Measurements from ENCODE around the gene FADS2.
"Not testable (repeated sequence)": the region's sequence is repeated elsewhere in the genome, so short reads cannot be mapped to it uniquely, and the experiment has no call there.

FADS2 gene

DNA sequence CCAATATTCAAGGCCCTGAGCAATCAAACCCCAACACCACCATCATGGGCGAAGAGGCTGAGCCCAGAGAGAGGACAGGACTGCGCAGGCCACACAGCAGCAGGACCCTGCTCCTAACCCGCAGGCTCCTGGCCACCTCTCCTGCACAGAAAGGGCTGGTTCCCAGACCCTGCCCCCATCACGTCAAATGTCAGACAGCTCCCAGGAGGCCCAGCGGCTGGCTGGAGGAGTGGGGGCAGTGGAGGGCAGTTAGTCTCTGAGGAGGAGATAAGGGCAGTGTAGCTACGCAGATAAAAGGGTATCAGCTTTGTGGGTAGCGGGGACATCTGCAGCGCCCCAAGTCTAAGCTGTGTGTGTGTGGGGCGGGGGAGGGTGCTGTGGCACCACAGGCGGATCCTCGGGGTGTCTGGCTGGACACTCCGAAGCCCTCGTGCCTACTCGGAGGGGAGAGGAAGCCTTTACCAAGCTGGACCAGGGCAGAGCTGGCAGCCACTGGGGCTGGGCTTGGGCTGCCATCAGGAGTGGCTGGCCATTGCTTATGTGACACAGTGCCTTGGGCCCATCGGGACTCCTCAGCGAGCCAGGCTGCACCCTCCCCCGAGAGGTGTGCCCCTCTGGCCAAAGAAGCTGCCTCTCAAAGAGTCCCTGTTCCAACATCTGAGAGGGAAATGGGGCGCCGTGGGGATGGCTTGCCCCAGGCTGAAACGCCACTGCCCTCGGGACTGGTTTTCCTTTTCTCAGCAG, 41.8 kb downstream of the FADS2 start:
- no peak for DNase-seq

DNA sequence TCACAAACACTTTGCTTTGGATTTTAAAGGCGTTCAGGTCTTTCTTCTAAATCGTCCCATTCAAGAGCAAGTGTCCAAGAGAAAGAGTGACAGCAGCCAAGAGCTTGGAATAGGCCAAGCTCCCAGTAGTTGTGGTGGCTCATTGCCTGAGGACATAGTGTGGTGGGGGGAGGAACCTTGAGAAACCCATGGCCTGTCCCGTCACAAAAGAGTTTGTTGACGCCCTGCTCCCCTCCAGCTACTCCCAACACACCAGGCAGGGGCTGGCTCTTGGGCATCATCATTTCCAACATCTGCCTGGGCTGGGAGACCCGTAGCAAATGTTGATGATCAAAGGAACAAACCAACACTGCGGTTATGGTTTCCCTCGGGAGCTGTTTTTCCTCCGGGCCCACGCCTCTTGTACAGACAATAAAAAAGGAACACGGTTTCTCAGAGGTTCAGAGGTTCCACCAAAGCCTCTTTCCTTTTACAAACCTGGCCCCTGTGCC, 42.5 kb downstream of the FADS2 start:
- no peak for DNase-seq

DNA sequence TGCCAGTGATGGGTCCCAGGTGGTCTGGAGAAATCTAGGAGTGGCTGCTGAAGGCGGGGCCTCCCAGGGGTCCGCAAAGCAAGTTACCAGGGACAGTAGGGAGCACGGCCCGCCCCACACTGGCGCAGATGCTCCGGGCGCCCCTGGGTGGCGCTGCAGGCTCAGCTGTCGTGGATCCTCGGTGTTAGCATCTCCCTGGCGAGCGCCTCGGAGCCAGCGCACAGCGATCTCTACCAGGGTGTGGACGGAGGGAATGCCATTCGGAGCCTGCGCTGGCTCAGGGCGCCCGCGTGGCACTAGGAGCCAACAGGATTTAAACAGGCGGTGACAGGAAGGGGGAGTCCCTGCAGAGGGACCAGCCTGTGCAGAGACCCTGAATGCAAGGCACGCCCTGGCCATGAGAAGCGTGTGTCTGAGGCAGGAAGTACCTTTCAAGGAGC, 43.1 kb downstream of the FADS2 start:
- peak; percentile 46 for DNase-seq

DNA sequence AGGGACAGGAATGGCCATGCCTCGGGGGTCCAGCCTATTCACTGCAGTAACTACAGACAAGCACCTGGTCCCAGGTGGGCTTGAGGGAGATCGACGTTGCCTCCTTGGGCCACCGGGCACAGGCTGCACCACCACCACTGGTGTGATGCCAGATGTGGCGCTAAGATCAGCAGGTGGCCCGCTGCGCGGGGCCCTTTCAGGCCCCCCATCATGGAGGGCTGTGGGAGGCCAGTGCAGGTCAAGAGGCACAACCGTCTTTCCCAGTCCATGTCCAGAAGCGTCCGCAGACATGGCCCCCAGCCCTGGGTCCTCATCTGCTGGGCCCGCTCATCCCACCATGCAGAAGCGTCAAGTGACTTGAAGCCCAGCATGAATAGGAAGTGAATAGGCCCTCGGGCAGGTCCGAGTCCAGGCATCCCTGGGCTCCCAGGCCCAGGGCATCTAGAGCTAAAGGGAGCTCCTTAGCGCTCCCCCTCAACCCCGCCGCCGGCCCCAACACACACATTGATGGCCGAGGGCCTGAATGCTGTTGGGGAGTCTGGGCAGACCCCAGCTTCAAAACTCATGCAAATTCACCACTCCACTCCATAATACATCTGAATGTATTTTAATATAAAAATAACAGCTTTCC, 45.0 kb downstream of the FADS2 start:
- no peak for DNase-seq

DNA sequence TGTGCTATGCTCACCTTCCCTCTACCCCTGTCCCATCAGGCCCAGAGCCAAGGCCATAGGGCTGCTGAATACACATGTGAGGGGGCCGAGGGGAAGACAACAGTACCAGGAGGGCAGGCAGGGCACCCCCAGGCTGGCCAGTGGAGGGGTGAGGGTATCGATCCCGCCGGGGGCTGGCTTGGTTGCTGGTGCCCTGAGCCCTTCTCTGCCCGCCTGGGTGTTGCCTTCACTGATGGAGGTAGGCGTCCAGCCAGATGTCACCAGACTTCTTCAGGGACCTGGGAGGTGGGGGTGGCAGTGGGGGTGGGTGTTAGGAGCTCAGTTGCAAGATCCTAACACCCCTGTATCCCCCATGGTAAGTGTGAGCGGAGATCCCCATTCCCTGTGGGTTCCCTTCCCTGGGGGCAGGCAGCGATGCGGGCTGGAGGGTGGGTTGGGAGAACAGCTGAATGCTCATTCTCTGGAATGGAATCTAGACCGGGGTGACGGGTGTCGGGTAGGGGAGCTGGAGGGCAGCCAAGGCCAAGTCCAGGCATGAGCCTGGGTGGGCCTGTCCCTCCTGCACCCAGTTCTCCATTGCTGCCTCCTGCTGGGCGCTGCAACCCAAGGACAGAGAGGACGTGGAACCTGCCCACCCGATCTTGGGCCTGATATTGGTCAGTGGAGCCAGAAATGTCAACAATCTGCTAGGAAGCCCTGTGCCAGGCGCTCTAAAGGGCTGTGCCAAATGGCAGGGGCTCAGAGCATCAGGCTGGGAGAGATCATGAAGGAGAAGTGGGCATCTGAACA, 45.7 kb downstream of the FADS2 start:
- DNase-seq = no peak

DNA sequence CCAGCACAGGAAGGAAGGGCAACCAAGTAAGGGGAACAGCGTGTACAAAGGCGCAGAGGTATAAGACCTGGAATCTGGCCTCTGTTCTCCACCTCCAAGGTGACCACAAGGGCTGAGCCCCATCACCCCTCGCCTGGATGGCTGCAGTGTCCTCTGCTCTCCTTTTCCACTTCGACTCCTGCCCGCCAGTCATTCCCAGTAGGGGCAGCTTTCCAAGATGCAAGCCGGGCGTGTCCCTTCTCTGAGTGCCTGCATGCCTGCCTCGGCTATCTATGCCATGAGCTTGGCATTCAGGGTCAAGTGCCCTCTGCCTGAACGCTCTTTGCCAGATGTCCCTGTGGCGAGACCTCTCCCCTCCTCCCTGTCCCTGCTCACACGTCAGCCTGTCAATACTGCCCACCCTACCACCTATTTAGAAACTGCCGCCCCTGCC, 46.3 kb downstream of the FADS2 start:
- no peak for DNase-seq

DNA sequence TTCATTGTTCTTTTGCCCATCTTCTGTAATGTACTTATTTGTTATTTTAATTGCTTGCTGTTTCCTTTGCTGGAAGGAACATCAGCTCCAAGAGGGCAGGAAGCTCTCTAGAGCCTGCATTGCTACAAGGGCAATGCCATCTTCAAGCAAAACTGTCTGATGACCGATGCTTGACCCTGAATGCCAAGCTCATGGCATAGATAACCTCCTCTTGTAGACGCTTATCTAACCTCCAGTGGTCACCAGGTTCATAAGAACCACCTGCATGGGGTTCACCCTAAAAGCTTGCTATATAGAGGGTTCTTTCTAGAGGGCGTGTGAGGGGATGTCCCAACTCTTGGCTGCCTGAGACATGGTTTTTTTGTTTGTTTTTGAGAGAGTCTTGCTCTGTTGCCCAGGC, 46.8 kb downstream of the FADS2 start:
- no peak for DNase-seq

DNA sequence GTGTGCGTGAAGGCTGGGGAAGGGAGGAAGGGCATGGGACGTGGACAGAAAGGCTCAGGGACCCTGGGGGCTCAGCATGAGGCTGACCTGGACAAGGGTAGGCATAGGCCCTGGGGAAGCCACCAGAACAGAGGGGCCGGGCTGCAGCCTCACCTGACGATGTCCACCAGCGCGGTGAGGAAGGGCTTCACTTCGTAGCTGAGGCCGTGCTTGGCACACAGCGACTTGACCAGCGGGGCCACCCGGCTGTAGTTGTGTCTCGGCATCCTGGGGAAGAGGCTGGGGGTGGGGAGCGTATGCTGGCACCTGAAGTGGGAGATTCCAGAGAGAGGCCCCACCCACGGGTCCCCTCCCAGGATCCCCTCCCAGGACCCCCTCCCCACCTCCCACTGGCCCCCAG, 47.6 kb downstream of the FADS2 start:
- no peak for DNase-seq

DNA sequence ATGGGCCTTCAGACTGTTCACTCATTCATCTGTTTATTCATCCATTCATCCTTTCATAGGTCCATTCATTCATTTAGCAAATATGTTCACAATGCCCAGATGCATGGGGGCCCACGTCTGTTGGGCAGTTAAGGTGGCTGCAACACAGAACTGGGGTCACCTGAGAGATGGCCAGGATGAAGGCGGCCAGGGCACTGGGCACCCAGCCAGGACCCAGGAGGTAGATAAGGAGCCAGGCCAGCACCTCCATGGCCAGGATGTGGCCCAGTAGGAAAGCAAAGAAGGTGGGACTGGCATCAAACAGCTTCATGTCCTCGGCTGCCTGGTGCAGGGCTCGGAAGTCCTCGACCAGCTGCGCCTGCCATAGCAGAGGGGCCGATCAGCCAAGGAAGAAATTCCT, 51.1 kb downstream of the FADS2 start:
- DNase-seq = no peak

DNA sequence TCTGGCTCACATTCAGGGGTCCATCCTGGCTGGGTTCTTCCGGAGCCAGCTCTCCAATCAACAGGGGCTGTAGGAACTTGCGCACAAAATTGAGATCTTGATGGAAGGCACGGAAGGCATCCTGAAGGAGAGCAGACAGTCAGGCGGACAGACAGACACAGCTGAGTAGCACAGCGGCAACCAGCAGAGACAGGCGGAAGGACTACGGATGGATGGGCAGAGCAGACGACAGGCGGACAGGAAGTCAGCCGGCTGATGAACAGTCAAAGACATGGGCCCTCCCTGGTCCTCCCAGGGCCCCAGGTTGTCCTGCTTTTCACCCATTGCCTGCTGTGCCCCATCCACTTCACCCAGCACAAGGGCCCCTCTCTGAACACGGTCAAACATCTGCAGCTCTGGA, 51.9 kb downstream of the FADS2 start:
- no peak for DNase-seq

DNA sequence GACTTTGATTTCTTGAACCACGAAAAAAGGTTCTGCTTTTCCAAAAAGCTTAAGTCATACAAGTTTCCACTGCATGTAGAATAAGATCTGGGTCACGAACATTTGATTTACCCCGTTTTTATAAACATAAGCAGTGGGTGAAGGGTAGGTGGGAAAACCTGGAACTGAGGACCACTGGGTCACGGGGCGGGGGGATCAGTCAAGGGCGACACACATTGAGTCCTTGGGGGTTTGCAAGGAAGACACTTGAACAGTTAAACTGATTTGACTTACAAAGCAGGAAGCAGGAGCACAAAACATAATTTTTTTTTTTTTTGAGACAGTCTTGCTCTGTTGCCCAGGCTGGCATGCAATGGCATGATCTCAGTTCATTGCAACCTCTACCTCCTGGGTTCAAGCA, 52.4 kb downstream of the FADS2 start:
- no peak for DNase-seq

DNA sequence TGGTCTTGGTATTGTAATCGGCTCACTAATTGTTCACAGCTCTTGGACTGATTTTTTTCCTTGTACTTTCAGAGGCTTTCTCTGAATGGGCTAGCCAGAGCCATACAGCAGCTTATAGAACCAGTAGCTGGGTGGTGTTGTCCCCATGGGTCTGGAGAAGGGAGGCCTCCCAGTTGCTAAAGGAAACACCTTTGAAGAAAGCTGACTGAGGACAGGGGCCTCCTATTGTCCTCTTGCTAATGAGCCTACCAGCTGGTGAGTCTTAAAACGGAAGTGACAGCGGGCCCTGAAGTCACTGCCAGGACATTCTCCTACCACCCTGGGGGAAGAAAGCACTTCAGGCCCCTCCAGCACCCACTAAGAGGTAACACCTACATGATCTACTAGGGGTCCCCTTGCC, 53.3 kb downstream of the FADS2 start:
- DNase-seq = no peak

DNA sequence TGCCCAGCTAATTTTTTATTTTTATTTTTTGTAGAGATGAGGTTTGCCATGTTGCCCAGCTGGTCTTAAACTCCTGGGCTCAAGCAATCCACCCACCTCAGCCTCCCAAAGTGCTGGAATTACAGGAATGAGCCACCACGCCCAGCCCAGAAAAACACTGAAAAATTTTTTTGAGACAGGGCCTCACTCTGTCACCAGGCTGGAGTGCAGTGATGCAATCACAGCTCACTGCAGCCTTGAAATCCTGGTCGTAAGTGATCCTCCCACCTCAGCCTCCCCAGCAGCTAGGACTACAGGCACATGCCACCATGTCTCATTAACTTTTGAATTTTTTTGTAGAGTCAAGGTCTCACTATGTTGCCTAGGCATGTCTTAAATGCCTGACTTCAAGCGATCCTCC, 54.2 kb downstream of the FADS2 start:
- not testable (repeated sequence) for DNase-seq

DNA sequence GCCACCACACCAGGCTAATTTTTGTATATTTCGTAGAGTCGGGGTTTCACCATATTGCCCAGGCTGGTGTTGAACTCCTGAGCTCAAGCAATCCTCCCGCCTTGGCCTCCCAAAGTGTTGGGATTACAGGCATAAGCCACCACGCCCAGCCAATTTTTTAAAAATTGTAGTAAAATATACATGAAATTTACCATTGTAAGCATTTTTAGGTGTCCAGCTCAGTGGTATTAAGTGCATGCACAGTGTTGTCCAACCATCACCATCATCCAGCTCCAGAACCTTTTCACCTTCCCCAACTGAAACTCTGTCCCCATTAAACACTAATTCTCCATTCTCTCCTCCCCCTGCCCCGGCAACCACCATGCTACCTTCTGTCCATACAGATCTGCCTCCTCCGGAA, 54.8 kb downstream of the FADS2 start:
- no peak for DNase-seq

DNA sequence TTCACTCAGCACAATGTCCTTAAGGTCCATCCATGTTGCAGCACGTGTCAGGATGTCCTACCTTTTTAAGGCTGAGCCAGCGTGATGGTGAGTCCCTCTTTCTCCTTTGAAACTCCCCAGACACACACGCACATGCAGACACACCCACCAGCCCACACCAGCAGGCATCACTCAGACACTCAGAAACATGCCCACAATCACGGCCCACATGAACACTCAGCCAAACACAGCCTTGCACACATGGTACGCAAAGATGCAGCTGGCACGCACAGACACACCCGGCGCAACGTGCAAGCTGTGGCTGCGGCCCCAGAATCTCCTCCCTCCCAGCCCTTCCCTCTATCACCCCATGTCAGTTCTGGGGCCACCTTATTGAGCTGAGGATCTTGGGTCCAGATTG, 55.2 kb downstream of the FADS2 start:
- DNase-seq = no peak

DNA sequence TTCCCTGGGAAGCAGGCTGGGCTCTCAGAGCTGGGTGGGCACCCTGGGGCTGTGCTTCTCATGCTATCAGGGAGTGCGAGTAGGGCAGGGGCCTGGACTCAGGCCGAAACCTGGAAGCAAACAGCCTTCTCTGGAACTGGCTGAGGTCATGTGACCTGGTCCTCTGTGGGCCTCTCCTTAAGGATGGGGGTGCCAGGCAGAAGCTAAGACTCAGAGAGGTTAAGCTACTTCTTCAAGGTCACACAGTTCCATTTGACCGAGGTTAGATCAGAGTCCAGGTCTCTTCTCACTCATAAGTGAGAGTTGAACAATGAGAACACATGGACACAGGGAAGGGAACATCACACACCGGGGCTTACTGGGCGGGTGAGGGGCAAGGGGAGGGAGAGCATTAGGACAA, 55.8 kb downstream of the FADS2 start:
- DNase-seq = no peak

DNA sequence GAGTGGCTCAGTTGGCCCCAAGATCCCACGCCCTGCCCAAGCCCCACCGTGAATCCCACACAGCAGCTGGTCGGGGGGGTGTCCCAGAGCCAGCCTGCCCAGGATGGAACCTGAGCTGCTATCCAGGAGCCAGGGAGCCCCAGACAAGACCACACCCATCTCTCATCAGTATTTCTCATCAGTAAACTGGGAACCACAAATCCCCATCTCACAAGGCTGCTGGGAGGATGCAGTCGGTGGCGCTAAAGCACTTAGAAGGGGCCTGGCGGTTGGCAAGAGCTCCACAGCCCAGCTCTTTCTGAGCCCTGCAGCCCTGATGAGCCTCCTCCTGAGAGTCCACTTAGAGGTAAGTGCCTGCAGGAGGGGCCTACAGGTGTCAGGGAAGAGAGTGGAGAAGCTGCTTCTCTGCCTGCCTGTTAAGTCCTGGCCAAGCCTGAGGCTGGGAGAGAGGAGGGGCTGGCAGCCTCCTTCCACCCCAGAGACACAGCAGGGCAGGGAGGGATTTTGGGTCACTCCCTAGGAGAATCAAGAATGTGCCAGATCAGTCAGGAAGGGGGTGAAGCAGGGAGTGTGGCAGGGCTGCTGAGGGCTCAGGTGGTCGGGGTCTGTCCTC, 57.2 kb downstream of the FADS2 start:
- no peak for DNase-seq

DNA sequence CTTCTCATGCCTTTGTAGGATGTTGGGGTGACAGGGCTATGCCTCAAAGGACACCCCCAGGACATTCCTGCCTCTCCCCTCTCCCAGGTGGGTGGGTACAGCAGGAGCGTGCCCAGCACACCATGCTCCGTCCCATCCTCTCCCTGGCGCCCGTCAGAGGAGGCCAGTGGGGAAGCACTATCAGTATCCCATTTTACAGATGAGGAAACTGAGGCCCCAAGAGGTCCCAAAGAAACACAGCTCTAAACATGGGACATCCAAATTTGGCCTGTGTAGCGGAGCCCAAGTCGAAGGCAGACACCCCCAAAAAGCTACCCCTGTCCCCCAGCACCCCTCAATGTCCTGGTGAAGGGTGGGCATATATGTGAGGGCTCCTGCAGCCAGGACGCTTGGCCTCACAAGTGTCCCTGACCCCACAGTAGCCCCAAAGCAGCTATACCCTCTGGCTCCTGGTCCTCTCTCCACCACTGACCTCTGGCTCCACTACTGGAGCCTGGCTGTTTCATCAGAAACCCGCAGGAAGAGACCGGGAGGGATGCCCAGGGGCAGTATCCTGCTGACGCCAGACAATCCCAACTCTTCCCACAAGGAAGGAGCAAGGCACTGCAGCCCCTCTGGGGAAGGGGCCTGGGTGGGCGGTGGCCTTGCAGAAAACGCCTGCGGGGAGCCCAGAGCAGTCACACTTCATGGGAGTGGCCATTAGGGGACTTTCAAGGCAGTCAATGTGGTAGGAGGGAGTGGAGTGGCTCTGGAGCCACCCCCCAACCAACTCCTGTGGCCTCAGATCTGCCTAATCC, 57.9 kb downstream of the FADS2 start:
- no peak for DNase-seq

DNA sequence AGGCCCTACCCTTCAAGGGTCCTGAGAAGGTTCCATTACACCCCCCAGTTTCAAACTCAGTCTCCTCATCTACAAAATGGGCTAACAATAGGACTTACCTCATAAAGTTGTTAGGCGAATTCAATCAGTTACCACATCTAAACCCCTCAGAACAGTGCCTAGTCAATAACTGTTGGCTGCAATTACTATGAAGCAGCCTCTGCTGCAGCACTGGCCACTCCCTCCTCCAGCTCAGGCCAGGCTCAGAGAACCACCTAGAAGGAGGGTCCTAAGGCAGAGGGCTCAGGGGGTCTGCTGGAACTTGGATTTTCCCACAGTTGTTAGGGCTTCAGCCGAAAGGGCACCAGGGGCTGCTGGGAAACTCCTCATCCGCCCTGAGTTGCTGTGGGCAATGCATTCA, 58.5 kb downstream of the FADS2 start:
- DNase-seq = no peak

DNA sequence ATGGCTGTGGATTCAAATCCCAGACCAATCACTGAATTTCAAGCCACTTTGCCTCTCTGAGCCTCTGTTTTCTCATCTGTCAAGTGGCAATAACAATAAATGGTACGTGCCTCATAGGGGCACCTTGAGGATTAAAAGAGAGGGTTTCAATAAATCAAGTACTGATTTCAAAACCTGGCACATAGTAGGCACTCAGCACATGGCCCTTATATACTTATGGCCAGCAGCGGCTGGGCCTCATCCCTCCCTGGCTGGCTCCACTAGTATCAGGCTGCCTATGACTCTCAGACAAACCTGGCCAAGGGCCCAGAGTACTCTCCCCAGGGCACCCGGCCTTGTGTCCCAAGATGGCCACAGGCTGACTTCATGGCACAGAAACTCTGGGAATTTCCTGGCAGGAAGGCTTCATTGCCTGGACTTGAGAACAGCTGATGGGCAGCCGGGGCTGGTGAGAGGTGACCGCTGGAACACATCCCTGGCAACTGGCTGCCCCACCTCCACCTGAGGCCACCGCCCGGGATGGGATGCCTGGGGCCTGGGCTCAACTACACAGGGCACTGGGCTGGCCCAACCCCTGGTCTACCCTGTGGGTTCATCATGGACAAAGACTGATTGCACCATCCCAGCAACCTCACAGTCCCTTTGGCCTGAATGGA, 59.9 kb downstream of the FADS2 start:
- DNase-seq = no peak

DNA sequence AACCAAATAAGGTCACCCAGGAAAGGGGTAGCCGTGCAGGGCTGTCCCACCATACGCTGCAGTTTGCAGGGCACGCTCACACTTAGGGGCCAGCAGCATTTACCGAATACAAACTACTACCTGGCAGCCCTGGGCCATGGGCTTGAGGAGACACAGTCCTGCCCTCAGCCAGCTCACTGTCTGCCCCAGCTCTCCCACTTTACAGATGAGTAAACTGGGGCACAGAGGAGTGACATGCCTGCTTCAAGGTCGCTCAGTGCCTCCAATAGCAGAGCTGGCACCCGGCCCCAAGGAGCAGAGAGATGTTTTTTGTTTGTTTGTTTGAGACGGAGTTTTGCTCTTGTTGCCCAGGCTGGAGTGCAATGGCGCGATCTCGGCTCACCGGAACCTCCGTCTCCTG, 60.5 kb downstream of the FADS2 start:
- no peak for DNase-seq

DNA sequence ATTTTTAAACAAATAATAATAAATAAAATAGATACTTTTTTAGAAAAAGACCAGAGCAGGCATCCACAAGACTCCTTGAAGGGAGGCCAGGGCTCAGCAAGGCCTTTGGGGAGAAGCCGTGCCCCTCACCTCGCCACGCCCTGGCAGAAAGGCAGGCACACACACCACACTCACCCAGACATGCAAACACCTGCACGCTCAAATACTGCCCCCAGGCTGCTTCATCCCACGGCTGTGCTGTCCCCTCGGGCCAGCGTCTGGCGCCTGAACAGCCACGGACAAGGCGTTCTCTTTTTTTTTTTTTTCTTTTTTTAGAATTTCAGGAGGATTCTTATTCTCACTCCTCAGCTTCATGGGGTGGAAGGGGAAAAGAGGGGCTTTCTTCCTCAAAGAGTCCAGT, 61.7 kb downstream of the FADS2 start:
- DNase-seq = no peak
